H1 (cell line): ENCODE measurements around the gene NRBF2. TPM values are rescaled to one million over a fixed set of nuclear protein-coding genes. Genes with fewer than 3 reads are reported as not detected.

ENCODE experiments used
- CTCF ChIP-seq, 3 experiments: IDR thresholded peaks; 1 replicate in 2 of 3; 2 replicates in 1 of 3; pipeline versions ENCODE4 v1.5.1 to v1.6.1; 2011; ENCODE audit warnings: low read length in 3 of 3, mild to moderate bottlenecking in 3 of 3, inconsistent platforms in 2 of 3, low read depth in 1 of 3, moderate library complexity in 1 of 3; ENCODE audit not compliant: insufficient read depth in 1 of 3; ENCODE audit errors: control extremely low read depth in 1 of 3
- EP300 ChIP-seq, 2 experiments: IDR thresholded peaks; 1 replicate in 1 of 2; 2 replicates in 1 of 2; pipeline ENCODE4 v1.6.1; 2011 to 2012; ENCODE audit warnings: low read depth in 2 of 2, low read length in 2 of 2, mild to moderate bottlenecking in 2 of 2, borderline replicate concordance in 1 of 2, inconsistent platforms in 1 of 2, moderate library complexity in 1 of 2
- GABPA ChIP-seq: IDR thresholded peaks from 2 replicates; pipeline ENCODE4 v1.6.1; 2011; ENCODE audit warnings: mild to moderate bottlenecking, low read length, moderate library complexity, borderline replicate concordance; ENCODE audit not compliant: insufficient read depth
- JUND ChIP-seq: IDR thresholded peaks from 2 replicates; pipeline ENCODE4 v1.6.1; 2011; ENCODE audit warnings: mild to moderate bottlenecking, improper control_type of control experiment, low read length
- RBBP5 ChIP-seq: IDR thresholded peaks from 2 replicates; pipeline ENCODE4 v1.7.1; 2012; ENCODE audit warnings: low read depth, mild to moderate bottlenecking, inconsistent platforms, low read length, moderate library complexity, borderline replicate concordance
- RXRA ChIP-seq: IDR thresholded peaks from 2 replicates; pipeline ENCODE4 v1.6.1; 2011; ENCODE audit warnings: low read depth, mild to moderate bottlenecking, low read length, moderate library complexity; ENCODE audit not compliant: insufficient read depth
- SAP30 ChIP-seq: fragments of 300-600 bp; sonication (generic); IDR thresholded peaks from 2 replicates; pipeline ENCODE4 v1.7.1; 2012; ENCODE audit warnings: low read length, moderate library complexity, mild to moderate bottlenecking, inconsistent platforms; ENCODE audit not compliant: insufficient read depth, insufficient replicate concordance
- SIX5 ChIP-seq: IDR thresholded peaks from 2 replicates; pipeline ENCODE4 v1.6.1; 2011; ENCODE audit warnings: mild to moderate bottlenecking, low read depth, low read length
- SP4 ChIP-seq: IDR thresholded peaks from 2 replicates; pipeline ENCODE4 v1.6.1; 2012; ENCODE audit warnings: low read length, inconsistent platforms
- TAF1 ChIP-seq: IDR thresholded peaks from 2 replicates; pipeline ENCODE4 v1.6.1; 2011; ENCODE audit warnings: mild to moderate bottlenecking, low read depth, low read length
- polyA plus RNA-seq, 7 experiments: library from polyadenylated mRNA; depleted of rRNA in 3 of 7; stranded (reverse) in 5 of 7; unstranded in 2 of 7; fragments of >200 nt in 5 of 7; fragments of 200-250 nt in 2 of 7; gene quantifications; 1 replicate in 5 of 7; 2 replicates in 1 of 7; 4 replicates in 1 of 7; pipeline versions ENCODE4 v1.2.1 to v1.2.3, GENCODE V29; 2011 to 2013; ENCODE audit warnings: missing spikeins in 2 of 7, mixed read lengths in 2 of 7
- total RNA-seq: library from RNA; stranded (reverse); fragmentation: NEBNext Ultra II Directional; extraction: Animal tissue kit (Norgen Biotek cat#: 25700); gene quantifications from 2 replicates; pipeline ENCODE4 v1.2.1, GENCODE V29; 2021
- TF ChIP-seq, protein P1 (sequence below): IDR thresholded peaks from 2 replicates; pipeline ENCODE4 v1.6.1; 2012; ENCODE audit warnings: inconsistent platforms

The NRBF2 gene
- total and polyA plus RNA-seq, 2 of the 8 experiments (the other 6 are each of a cell fraction or from before 2014, with no cell fraction given): 11.0 to 29.9 TPM

DNA sequence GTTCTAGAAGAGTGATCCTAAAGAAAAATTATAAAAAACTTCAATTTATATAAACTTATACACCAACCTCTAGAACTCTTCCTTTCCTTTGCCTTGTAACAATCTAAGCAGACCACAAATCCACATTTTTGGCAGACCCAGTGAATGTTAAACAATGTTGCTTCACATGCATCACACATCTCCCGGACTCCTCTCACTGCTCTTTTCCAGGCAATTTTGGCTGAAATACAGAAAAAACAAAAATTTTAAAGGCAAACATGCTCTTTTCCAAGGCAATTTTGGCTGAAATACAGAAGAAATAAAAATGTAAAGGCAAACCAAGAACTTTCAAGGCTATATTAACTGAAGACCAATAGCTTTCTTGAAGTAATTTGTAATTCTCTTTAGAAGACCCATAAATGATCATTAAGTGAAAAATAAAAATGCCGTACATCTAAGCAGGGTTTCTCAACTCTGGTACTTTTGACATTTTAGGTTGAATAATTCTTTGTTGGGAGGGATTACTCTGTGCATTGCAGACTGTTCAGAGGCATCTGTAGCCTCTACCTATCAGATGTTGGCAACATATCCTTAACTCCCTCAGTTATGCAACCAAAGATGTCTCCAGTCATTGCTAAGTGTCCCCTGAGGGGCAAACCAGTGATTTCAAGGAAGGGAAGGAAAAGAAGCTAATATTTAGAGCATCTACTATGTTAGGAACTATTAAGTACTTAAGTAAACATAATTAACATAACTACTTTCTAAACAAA, 64.4 kb downstream of the NRBF2 start (continued):
- TF ChIP-seq CTCF (IDR thresholded peaks at IDR 0.05; ENCODE audit: control extremely low read depth in 1 of 3, insufficient read depth in 1 of 3, low read depth in 1 of 3, low read length in 3 of 3): no peak
- no peak for TF ChIP-seq JUND
- TF ChIP-seq GABPA: no peak
- TF ChIP-seq, protein P1, sequence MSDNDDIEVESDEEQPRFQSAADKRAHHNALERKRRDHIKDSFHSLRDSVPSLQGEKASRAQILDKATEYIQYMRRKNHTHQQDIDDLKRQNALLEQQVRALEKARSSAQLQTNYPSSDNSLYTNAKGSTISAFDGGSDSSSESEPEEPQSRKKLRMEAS: no peak
- no peak for TF ChIP-seq RXRA
- TF ChIP-seq SIX5: no peak
- no peak for TF ChIP-seq SP4
- no peak for TF ChIP-seq TAF1
- no peak for TF ChIP-seq EP300 (IDR thresholded peaks at IDR 0.05; ENCODE audit: borderline replicate concordance in 1 of 2, low read depth in 2 of 2, low read length in 2 of 2)
- TF ChIP-seq SAP30: no peak
- TF ChIP-seq RBBP5: no peak
